Osteocyte (in vitro differentiated cells): ENCODE data around the gene SPTBN2. TPM values are rescaled to one million over a fixed set of nuclear protein-coding genes. Genes with fewer than 3 reads are reported as not detected.

Experiments
- DNase-seq: peaks from one replicate; pipeline ENCODE4 v3.0.0; 2021; ENCODE audit warnings: mixed read lengths; ENCODE audit not compliant: unreplicated experiment; ENCODE audit errors: extremely low spot score
- H3K27ac Mint-ChIP-seq: one replicate; pipeline ENCODE4 v1.8.0; 2021; ENCODE audit warnings: mild to moderate bottlenecking, mixed read lengths; ENCODE audit not compliant: unreplicated experiment
- H3K27me3 Mint-ChIP-seq: one replicate; pipeline ENCODE4 v1.8.0; 2021; ENCODE audit warnings: mixed read lengths; ENCODE audit not compliant: unreplicated experiment
- H3K36me3 Mint-ChIP-seq: one replicate; pipeline ENCODE4 v1.8.0; 2021; ENCODE audit warnings: mixed read lengths; ENCODE audit not compliant: unreplicated experiment
- H3K4me1 Mint-ChIP-seq: one replicate; pipeline ENCODE4 v1.8.0; 2021; ENCODE audit warnings: mixed read lengths; ENCODE audit not compliant: unreplicated experiment
- H3K4me3 Mint-ChIP-seq: one replicate; pipeline ENCODE4 v1.8.0; 2021; ENCODE audit warnings: mild to moderate bottlenecking, moderate library complexity, mixed read lengths; ENCODE audit not compliant: unreplicated experiment
- H3K9me3 Mint-ChIP-seq: one replicate; pipeline ENCODE4 v1.8.0; 2021; ENCODE audit warnings: mixed read lengths; ENCODE audit not compliant: unreplicated experiment
- CTCF ChIP-seq: fragments of 200-600 bp; sonication (generic); IDR thresholded peaks from 2 replicates; pipeline ENCODE4 v1.5.0; 2021; ENCODE audit warnings: antibody characterized with exemption, mild to moderate bottlenecking, moderate library complexity
- total RNA-seq: library from RNA; stranded (reverse); gene quantifications from 2 replicates; pipeline ENCODE4 v1.2.1, GENCODE V29; 2021

Gene SPTBN2
- total RNA-seq, 1 donor from 2014 or later, result 12.6 TPM

GRCh38 chr11:66762088-66762487 is 33.1 kb upstream of the SPTBN2 start:
- H3K36me3 Mint-ChIP-seq, result peaks cover 3% of the 10 kb centered on the region
- no peak for TF ChIP-seq CTCF
- H3K4me3 Mint-ChIP-seq, result no peak overlapping the region
- H3K27ac Mint-ChIP-seq, result no peak overlapping the region
- no peaks in the 10 kb centered on the region for H3K27me3 Mint-ChIP-seq
- H3K4me1 Mint-ChIP-seq, result no peaks in the 10 kb centered on the region
- no peaks in the 10 kb centered on the region for H3K9me3 Mint-ChIP-seq
- DNase-seq, result no peak

- Mint-ChIP-seq H3K27ac (no peak overlapping the region), H3K27me3 (no peaks in the 10 kb centered on the region), H3K4me3 (no peak overlapping the region), H3K4me1 (peaks cover 8% of the 10 kb centered on the region), H3K36me3 (no peaks in the 10 kb centered on the region), H3K9me3 (no peaks in the 10 kb centered on the region)
- no peak for TF ChIP-seq CTCF
- no peak for DNase-seq
These were observed 23.1 kb upstream of the SPTBN2 start for GRCh38 chr11:66752148-66752547.

GRCh38 chr11:66749091-66749490 is 20.1 kb upstream of the SPTBN2 start:
- TF ChIP-seq CTCF, result no peak
- Mint-ChIP-seq H3K4me1 (peaks cover 23% of the 10 kb centered on the region), H3K36me3 (no peaks in the 10 kb centered on the region), H3K9me3 (no peaks in the 10 kb centered on the region), H3K27ac (no peak overlapping the region), H3K4me3 (no peak overlapping the region), H3K27me3 (no peaks in the 10 kb centered on the region)
- DNase-seq, result no peak

GRCh38 chr11:66747480-66747879 is 18.5 kb upstream of the SPTBN2 start:
- H3K36me3 Mint-ChIP-seq, result no peaks in the 10 kb centered on the region

More at GRCh38 chr11:66747480-66747879, 18.5 kb upstream of the SPTBN2 start:
- Mint-ChIP-seq H3K4me3 (no peak overlapping the region), H3K27me3 (no peaks in the 10 kb centered on the region), H3K9me3 (no peaks in the 10 kb centered on the region), H3K4me1 (peaks cover 28% of the 10 kb centered on the region), H3K27ac (no peak overlapping the region)
- TF ChIP-seq CTCF, result no peak
- no peak for DNase-seq
